ENCODE results near the gene PUM1.
"Not testable (repeated sequence)": the region's sequence is repeated elsewhere in the genome, so short reads cannot be mapped to it uniquely, and the experiment has no call there.

The PUM1 gene

DNA sequence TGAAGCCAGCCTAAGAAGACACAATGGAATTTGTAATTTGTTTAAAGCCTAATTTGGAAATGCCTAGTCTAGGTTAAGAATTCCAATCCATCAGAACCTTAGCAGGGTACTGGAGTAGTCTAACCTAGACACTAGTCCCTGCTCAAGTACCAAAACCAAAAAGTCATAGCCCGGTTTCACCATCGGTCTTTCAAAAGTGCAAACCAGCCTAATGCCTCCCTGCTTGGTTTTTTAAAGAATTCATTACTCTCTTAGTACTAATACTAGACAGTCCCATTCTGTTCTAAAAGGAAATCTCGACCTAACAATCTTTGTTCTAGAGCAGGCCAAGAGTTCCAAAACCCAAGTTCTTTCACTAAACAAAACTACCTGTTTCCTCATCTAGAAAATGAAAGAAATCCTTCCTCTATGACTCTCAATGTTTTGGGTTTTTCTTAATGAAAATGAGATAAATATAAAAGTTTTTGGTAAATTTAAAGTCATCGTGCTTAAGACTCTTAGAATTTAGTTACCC, 2.6 kb downstream of the PUM1 start:
- DNase-seq: no peak

DNA sequence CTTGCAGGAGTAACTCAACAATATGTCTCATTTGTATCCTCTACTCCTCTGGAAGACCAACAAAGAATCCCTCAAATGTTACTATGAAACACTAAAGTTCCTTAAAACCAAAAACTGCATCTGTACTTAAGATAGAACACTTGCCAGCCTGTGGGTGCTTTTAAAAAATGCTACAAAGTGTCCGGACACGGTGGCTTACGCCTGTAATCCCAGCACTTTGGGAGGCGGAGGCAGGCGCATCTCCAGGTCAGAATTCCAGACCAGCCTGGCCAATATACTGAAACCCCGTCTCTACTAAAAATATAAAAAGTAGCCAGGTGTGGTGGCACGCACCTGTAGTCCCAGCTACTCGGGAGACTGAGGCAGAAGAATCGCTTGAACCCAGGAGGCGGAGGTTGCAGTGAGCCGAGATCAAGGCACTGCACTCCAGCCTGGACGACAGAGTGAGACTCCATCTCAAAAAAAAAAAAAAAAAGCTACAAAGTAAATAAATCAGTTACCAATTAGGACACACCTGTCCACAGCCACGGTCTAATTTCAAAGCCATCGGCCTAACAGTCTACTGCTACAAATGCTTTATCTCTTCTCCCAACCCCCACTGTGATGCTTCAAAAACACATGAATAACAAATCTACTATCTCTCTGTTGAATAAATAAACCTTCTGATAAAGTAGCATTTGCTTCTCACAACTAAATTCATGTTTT, 3.2 kb downstream of the PUM1 start:
- DNase-seq: not testable (repeated sequence)

DNA sequence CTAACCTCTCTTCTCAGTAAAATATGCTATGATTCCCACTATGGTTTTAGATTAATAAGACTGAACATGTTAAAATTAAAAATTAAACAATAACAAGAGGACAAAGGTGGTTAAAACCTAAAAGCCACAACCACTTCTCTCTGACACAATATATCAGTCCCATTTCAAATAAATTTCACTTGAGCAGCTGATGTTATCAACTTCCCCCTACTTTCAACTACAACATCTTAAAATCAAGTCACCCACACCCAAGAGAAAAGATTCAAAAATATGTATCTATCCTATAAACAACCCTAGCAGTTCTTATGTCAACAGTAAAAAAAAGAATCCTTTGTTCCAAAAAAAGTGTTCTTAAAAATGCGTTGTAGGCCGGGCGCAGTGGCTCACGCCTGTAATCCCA, 7.5 kb downstream of the PUM1 start:
- no peak for DNase-seq

DNA sequence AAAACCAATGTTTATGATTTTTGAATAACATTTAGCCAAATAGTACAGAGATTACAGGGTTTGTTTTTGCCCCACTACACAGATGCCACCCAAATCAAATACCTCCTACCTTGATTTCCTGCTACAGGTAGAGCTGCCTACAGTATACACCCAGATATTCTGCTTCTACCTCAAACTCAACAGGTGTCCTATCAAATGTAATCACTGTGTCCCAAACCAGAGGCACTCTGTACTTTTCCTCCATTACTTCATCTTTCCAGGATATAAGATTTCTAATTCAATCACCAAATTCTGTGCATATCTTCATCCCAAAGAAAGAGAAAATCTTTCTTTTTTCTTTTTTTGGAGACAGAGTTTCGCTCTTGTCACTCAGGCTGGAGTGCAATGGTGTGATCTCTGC, 9.6 kb downstream of the PUM1 start:
- no peak for DNase-seq

DNA sequence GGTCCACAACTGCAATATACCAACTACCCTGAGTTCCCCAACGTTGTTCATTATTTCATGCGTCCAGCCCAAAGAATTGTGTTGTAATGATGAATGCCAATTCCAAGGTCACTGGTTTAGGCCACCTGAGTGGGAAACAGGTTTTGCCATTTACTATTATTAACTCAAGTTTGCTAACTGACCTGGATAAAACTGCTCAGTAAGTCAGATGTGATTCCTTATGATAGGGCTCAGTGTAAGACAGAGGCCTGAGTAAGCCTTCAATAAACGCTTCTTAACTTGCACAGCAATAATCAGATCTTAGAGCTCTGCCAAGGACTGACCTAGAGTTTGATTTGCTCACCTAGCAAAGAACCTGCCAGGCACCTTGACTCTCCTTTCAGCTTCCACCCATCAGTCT, 10.0 kb downstream of the PUM1 start:
- DNase-seq: no peak

DNA sequence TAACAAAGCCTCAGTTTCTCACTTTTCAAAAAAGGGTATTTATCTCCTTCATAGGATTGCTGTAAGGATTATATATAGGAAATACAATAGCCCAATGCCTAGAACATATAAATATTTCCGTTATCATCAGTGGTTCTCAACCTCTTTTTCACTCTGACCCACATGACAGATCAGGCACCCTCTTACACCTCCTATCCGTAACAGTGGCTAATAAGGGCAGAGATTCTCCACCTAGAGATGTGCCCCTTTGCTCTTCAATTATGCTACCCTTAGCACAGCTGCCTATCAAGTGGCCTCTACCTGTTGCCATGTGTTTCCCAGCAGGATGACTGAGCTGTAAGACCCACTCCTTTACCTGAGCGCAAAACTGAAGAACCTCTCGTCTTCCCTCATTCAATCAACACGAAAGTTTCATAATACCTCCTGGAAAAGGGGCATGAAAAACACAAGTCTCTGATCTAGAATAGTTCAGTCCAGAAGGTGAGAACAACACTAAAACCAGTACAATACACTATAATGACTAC, 10.5 kb downstream of the PUM1 start:
- DNase-seq: no peak

DNA sequence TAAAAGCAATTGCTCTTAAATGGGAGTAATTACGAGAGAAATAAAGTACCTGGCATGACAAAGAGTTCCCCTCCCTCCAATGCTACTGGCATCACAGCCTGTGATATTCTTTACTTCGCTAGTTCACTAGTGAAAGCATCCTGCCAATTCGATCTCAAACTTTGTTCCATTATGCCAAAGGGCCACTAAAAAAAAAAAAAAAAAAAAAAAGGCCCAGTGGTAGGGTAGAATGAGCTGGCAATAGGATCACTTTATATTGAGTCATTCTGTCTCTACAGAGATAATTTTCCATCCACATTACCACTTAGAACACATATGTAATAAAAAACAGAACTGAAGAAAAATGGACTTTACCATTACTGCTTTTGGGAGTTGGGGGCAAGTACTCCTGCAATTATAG, 11.2 kb downstream of the PUM1 start:
- no peak for DNase-seq

DNA sequence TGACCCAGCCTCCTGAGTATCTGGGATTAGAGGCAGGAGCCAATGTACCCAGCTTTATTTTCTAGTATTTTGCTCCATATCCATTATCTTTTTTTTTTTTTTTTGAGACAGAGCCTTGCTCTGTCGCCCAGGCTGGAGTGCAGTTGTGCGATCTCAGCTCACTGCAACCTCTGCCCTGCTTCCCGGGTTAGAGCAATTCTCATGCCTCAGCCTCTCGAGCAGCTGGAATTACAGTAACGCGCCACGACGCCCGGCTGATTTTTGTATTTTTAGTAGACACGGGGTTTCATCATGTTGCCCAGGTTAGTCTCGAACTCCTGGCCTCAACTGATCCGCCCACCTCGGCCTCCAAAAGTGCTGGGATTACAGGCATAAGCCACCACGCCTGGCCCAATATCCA, 12.9 kb downstream of the PUM1 start:
- not testable (repeated sequence) for DNase-seq

DNA sequence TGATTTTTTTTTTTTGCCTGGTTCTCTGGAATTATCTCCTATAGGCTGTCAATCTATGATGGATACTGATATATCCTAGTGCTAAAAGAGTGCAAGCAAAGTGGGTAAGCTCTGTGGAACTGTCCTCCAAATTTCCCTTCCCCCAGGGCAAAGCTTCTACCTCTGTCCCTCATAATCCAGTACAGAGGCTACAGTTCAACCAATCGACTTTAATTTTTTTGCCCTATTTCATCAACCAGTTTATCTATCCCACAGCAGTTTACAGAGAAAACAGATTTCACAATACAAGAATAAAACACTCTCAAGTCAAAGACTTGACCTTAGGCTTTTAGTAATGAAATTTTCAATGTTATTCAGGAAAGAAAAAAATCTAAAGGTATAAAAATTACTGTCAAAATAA, 13.9 kb downstream of the PUM1 start:
- no peak for DNase-seq

DNA sequence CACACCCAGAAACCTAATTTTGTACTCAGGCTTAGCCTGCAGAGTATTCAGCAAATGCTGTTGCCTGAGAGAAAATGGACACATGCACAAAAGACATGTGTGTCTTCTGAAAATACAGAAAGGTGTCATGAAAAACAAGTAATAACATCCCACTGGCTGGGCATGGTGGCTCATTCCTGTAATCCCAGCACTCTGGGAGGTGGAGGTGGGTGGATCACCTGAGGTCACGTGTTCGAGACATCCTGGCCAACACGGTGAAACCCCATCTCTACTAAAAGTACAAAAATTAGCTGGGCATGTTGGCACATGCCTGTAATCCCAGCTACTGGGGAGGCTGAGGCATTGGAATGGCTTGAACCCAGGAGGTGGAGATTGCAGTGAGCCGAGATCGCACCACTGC, 18.0 kb downstream of the PUM1 start:
- DNase-seq: not testable (repeated sequence)

DNA sequence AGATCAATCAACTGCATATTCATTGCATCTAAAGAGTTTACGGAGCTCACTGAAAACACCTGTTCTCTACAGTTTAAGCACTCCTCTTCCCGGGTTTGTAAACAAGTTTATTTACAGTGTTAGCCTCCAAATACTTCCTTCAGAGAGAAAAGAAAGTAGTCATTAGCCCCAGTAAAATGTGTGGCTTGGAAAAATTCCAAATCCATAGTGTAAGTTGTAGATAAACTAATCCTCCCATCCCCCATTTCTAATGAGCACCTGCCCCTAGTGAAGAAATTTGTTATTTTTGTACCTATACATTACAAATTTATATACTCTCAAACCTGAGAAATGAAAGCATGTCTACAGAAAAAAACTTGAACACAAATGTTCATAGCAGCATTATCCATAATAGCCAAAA, 21.9 kb downstream of the PUM1 start:
- DNase-seq: no peak

DNA sequence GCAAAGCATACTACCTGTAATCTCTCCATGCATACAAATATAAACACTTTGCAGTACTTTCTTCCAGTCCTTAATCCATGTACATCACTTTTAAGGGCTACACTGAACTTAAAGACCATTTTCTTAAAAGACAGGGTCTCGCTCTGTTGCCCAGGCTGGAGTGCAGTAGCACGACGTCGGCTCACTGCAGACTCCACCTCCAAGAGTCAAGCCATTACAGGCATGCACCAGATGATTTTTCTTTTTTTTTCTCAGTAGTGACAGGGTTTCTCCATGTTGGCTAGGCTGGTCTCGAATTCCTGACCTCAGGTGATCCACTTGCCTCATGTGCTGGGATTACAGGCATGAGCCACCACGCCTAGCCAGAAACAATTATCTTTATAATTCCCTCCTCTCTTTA, 22.9 kb downstream of the PUM1 start:
- DNase-seq: no peak

DNA sequence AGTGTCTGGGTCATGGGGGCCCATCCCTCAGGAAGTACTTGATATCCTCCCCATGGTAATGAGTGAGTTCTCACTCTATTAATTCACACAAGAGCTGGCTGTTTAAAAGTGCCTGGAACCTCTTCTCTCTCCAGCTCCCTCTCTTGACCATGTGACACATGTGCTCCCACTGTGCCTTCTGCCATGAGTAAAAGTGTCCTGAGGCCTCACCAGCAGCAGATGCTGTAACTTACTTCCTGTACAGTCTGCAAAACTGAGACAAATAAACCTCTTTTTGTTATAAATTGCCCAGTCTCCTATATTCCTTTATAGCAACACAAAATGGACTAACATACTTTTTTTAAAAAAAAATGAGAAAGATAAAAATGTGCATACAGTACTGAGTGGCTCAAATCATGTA, 24.0 kb downstream of the PUM1 start:
- no peak for DNase-seq

DNA sequence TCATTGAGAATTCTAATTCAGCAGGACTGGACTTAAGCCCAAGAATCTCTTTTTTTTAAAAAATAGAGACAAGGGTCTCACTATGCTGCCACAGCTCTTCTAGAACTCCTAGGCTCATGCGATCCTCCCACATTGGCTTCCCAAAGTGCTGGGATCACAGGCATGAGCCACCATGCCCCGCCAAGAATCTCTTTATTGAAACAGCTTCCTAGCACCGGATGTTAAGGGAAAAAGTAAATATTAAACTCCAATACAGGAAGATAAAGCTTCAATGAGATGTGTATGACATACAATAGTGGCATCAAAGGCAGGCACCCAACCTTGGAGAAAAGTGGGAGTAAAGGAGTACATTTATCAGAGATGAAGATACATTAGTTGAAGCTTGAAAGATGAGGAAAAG, 25.5 kb downstream of the PUM1 start:
- no peak for DNase-seq

DNA sequence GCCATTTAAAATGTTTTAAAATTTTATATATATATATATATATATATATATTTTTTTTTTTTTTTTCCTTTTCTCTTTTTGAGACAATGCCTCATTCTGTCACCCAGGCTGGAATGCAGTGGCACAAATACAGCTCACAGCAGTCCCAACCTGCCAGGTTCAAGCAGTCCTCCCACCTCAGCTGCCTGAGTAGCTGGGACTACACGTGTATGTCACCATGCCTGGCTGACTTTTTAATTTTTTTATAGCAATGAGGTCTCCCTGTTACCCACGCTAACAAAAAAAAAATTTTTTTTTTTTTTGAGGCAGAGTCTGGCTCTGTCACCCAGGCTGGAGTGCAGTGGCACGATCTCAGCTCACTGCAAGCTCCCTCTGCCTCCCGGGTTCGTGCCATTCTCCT, 26.6 kb downstream of the PUM1 start:
- DNase-seq: not testable (repeated sequence)

DNA sequence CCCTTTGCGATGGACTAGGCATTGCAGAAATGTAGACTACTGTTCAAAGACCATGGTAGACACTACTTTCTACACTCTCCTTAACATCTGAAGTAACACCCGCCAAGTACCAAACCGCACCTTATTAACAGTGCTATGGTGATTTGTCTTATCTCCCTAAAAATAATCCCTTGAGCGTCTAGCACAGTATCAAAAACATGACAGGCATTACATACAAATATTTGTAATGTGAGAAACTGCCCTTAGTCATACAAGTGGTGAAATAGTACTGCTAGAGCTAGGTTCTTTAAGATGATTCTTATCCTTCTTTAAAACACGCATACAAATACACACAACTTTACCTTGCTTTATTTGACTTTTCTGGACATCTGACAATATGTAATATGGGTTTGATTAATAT, 27.2 kb downstream of the PUM1 start:
- no peak for DNase-seq

DNA sequence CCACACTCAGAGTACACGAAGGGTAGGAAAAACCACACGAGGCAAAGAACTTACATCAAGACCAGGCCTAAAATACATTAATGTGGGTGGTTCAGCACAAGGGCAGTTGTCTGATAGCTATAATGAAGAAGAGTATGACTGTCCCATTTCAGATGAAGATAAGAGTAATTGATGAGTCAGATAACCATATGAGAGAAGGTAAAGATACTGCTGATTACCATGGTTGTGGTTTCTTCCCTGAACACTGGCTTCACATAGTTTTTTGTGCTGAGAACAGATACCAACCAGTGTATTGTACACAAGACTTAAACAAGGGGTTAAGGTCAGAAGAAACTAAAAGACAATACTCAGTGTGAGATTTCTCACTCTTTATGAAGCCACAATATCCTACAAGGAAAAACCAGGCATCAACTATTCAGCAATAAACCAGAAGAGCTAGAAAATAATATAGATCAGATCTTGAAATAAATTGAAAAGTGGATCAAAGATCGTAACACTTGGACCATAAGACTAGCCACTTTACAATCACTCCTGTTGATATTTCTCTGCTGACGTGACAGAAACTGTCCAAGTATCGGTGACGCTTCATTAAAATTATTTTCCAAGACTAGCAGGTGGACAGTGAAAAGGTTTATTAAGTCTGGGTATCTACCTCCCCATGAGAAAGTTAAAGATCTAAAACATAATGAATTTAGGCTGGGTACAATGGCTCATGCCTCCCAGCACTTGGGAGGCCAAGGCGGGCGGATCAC, 28.6 kb downstream of the PUM1 start:
- no peak for DNase-seq

DNA sequence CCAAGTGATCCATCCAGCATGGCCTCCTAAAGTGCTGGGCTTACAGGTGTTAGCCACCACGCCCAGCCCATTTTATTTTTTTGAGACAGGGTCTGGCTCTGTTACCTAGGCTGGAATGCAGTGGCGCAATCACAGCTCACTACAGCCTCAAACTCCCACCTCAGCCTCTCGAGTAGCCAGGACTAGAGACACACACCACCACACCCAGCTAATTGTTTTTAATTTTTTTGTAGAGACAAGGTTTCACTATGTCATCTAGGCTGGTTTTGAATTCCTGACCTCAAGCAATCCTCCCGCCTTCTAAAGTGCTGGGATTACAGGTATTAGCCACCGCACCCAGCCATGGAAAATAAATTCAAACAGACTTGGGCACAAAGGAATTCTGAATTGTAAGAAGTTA, 31.9 kb downstream of the PUM1 start:
- no peak for DNase-seq

DNA sequence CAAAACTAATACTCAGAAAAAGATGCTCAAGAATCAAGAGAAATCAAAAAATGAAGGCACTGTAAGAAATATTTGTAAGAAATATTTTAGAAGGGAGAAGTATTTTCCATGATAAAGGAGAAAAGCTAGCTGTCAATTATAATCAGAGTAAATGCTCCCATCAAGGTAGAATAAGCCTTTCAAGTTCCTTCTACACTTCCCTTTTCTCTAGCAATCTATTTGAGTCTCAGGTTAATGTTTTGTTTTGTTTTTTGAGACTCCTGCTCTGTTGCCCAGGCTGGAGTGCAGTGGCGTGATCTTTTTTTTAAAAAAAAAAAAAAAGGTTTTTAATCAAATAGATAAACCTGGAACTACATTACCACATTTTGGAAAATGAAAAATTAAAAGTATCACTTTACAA, 33.3 kb downstream of the PUM1 start:
- DNase-seq: no peak

DNA sequence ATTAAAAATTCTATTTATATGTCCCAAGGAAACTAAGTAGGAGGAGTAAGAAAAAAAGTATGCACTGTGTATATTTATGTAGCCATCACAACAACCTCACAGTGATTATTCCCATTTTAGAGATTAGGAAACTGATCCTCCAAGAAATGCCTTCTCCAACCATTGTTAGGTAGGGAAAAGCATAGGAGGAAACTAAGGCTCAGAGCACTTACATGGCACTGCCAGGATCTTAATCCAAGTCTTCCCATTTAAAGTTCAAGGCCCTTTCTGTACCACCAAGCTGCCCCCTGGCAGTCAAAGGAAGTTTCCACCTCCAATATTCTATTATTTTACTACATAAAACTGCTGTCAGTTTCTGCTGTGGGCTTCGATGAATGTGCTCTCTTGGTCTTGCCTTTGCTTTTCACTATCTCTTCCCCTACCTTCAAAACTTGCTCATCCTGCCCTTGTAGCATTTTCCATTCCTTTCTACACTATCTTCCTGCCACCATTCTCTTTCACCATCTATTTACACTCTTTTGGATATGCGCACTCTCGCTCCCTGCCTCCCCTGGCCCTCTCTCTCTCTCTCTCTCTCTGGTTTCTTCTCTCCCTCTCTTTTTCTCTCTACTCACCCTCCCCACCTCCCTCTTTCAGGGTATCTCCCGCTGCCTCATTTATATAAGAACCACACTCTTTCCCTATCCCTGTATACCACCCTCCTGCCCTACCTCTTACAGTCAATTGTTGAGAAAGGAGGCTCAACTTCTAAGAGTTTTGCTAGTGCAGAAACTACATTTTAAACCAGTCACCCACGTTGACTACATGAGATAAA, 34.0 kb downstream of the PUM1 start:
- DNase-seq: no peak

DNA sequence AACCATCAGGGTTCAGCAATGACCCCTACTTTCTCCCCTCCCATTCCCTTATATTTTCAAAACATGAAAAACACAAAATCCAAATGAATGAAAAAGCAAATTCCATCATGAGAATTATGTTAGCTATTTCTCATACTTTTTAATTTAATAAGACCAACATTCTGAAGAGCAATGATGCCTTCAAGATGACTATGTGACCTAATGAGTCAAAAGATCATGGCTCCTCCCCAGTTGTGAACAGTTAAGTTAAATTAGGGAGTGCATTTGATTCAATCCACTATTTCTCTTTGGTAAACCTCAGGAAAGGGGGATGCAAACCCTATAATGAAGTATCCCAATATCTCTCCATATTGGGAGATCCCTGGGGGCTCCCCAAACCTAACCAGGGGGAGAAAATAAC, 36.5 kb downstream of the PUM1 start:
- no peak for DNase-seq

DNA sequence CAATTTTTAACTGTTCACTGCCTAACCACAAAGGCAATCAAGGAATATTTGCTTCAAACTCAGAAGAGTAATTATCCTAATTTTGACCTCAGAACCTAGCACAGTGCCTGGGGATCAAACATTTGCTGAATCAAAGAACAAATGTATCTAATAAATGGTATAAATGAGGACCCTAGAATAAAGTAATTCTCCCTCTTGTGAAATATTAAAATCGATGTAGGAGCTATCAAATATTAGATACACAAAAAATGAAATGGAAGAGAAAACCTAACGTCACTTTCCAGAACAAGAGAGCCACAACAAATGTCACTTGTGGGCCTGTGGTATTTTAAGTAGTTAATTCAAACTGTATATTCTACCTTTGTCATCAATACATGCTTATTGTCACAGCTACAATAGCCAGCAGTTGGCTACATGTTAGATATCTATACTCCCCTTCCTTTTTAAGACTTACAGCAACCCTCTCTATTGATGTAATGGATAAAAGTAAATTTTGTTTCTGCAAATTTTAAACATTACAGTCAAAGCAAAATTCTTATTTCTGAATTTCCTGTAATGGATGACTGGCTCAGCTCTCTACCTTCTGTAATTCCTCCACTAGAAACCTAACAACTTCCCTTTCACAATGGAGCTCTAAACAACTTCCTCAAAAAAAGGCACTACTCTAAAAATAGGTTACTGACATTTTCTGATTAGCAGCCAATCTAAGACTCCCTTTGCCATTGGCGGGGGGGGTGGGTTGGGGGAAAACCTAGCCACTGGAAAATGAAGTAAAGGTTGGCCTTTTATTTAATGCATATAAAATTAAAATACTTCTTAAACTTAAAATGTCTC, 37.6 kb downstream of the PUM1 start:
- DNase-seq: no peak

DNA sequence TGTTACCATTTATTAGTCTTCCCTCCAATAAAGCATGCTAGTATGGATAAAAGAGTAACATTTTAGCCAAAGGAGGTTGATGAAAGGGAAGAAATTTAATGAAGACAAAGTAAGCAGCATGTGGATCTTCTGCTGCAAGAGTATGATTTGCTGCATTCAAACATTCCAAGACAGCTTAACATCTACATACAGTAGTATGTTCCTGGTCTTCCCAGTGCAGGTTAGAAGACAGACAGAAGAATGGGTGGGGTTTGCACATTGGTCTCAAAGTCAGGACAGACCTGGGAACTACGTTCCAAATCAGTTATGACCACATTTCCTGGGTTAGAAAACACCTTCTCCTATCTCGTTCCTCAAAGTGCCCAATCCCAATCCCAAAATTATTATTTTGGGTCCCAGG, 43.3 kb downstream of the PUM1 start:
- DNase-seq: no peak
